Measurements from ENCODE around the gene MKKS.

MKKS gene

GRCh38 chr20:10360878-10361277, 73.1 kb downstream of the MKKS start:
- in situ Hi-C loops (cut with MboI; ENCODE audit: low sequenced_read_pairs, unreplicated experiment): no loop called here
- no peak for DNase-seq (ENCODE audit: low spot score)
- TF ChIP-seq CTCF (IDR thresholded peaks at IDR 0.05; ENCODE audit: borderline replicate concordance, control extremely low read depth, extremely low read depth, insufficient read depth, missing control alignments): no peak

- no peak for TF ChIP-seq CTCF (IDR thresholded peaks at IDR 0.05; ENCODE audit: borderline replicate concordance, control extremely low read depth, extremely low read depth, insufficient read depth, missing control alignments)
- in situ Hi-C loops (cut with MboI; ENCODE audit: low sequenced_read_pairs, unreplicated experiment): no loop called here
- DNase-seq (ENCODE audit: low spot score): no peak
These were observed 74.4 kb downstream of the MKKS start for GRCh38 chr20:10359621-10360040.

- no peak for DNase-seq (ENCODE audit: low spot score)
- in situ Hi-C loops (cut with MboI; ENCODE audit: low sequenced_read_pairs, unreplicated experiment): no loop called here
- no peak for TF ChIP-seq CTCF (IDR thresholded peaks at IDR 0.05; ENCODE audit: borderline replicate concordance, control extremely low read depth, extremely low read depth, insufficient read depth, missing control alignments)
These were observed 76.0 kb downstream of the MKKS start for GRCh38 chr20:10357974-10358373.

- no peak for TF ChIP-seq CTCF (IDR thresholded peaks at IDR 0.05; ENCODE audit: borderline replicate concordance, control extremely low read depth, extremely low read depth, insufficient read depth, missing control alignments)
- in situ Hi-C loops (cut with MboI; ENCODE audit: low sequenced_read_pairs, unreplicated experiment): no loop called here
- DNase-seq (ENCODE audit: low spot score): no peak
These were observed 76.8 kb downstream of the MKKS start for GRCh38 chr20:10357061-10357708.

GRCh38 chr20:10356628-10357027, 77.4 kb downstream of the MKKS start:
- TF ChIP-seq CTCF (IDR thresholded peaks at IDR 0.05; ENCODE audit: borderline replicate concordance, control extremely low read depth, extremely low read depth, insufficient read depth, missing control alignments): no peak
- no peak for DNase-seq (ENCODE audit: low spot score)
- in situ Hi-C loops (cut with MboI; ENCODE audit: low sequenced_read_pairs, unreplicated experiment): no loop called here

GRCh38 chr20:10352934-10353824, 80.8 kb downstream of the MKKS start:
- no peak for TF ChIP-seq CTCF (IDR thresholded peaks at IDR 0.05; ENCODE audit: borderline replicate concordance, control extremely low read depth, extremely low read depth, insufficient read depth, missing control alignments)
- in situ Hi-C loops (cut with MboI; ENCODE audit: low sequenced_read_pairs, unreplicated experiment): no loop called here
- no peak for DNase-seq (ENCODE audit: low spot score)

Data from GM13976 (cell line).